GM12872 (cell line): ENCODE data around the gene CA10.

Experiments used
- CTCF ChIP-seq: IDR thresholded peaks from 3 replicates; pipeline ENCODE4 v1.5.1; 2011; ENCODE audit warnings: low read depth, mild to moderate bottlenecking, low read length, moderate library complexity; ENCODE audit not compliant: insufficient read depth

CA10 gene

GRCh38 chr17:51888816-51889215 is 269.7 kb downstream of the CA10 start:
- TF ChIP-seq CTCF: no peak

- TF ChIP-seq CTCF: no peak
Measured at GRCh38 chr17:51876986-51877385, 281.5 kb downstream of the CA10 start.

GRCh38 chr17:51873302-51873701 is 285.2 kb downstream of the CA10 start:
- TF ChIP-seq CTCF: no peak

- no peak for TF ChIP-seq CTCF
Measured at GRCh38 chr17:51869387-51869786, 289.1 kb downstream of the CA10 start.

- peak; percentile 79 for TF ChIP-seq CTCF
Measured at GRCh38 chr17:51860954-51861561, 297.5 kb downstream of the CA10 start.

GRCh38 chr17:51857052-51857597 is 301.4 kb downstream of the CA10 start:
- 0 out of 3 replicates have a peak, but pooled peaks have one; percentile 5 for TF ChIP-seq CTCF

GRCh38 chr17:51855806-51856205 is 302.7 kb downstream of the CA10 start:
- no peak for TF ChIP-seq CTCF
